RWPE2 (cell line): ENCODE measurements around the gene NEIL3.

ENCODE experiments used
- ATAC-seq: fragments of 200-7000 bp; cut with Tn5 transposase; 3 replicates; pipeline ENCODE4 v1.9.1; 2021; ENCODE audit warnings: low read depth
- DNase-seq: peaks from one replicate; pipeline ENCODE4 v3.0.0-alpha.2; 2020; ENCODE audit warnings: low spot score
- H3K27ac ChIP-seq: fragments of 450-650 bp; 2 replicates; pipeline ENCODE4 v1.5.1; 2017; ENCODE audit warnings: mild to moderate bottlenecking; ENCODE audit not compliant: poor library complexity, severe bottlenecking
- H3K27me3 ChIP-seq: fragments of 250-450 bp; sonication (Bioruptor Pico); 2 replicates; pipeline ENCODE4 v1.5.1; 2021; ENCODE audit warnings: mild to moderate bottlenecking, moderate library complexity; ENCODE audit not compliant: insufficient read depth, poor library complexity, severe bottlenecking
- H3K36me3 ChIP-seq: fragments of 250-450 bp; sonication (Bioruptor Pico); 2 replicates; pipeline ENCODE4 v1.5.1; 2020; ENCODE audit warnings: low read depth, mild to moderate bottlenecking, moderate library complexity
- H3K4me1 ChIP-seq: fragments of 250-450 bp; sonication (Bioruptor Pico); 2 replicates; pipeline ENCODE4 v1.5.1; 2021; ENCODE audit warnings: mild to moderate bottlenecking, moderate library complexity; ENCODE audit not compliant: insufficient read depth, poor library complexity, severe bottlenecking
- H3K4me3 ChIP-seq: fragments of 250-450 bp; sonication (Bioruptor Pico); 2 replicates; pipeline ENCODE4 v1.5.1; 2021; ENCODE audit warnings: mild to moderate bottlenecking, moderate library complexity; ENCODE audit not compliant: severe bottlenecking
- H3K9me3 ChIP-seq: fragments of 250-450 bp; sonication (Bioruptor Pico); 2 replicates; pipeline ENCODE4 v1.5.1; 2021; ENCODE audit warnings: mild to moderate bottlenecking, moderate library complexity; ENCODE audit not compliant: severe bottlenecking
- CTCF ChIP-seq: fragments of 450-650 bp; IDR thresholded peaks from one replicate; pipeline ENCODE4 v1.5.1; 2017; ENCODE audit warnings: mild to moderate bottlenecking, moderate library complexity; ENCODE audit not compliant: poor library complexity, severe bottlenecking

NEIL3 gene

GRCh38 chr4:177288335-177288734 is 21.3 kb upstream of the NEIL3 start:
- H3K27ac ChIP-seq, result no peak overlapping the region
- H3K36me3 ChIP-seq, result no peaks in the 10 kb centered on the region
- no peaks in the 10 kb centered on the region for H3K27me3 ChIP-seq
- DNase-seq, result no peak
- no peak for ATAC-seq
- no peak for TF ChIP-seq CTCF
- H3K4me3 ChIP-seq, result no peak overlapping the region
- no peaks in the 10 kb centered on the region for H3K4me1 ChIP-seq
- H3K9me3 ChIP-seq, result no peaks in the 10 kb centered on the region

GRCh38 chr4:177290780-177291179 is 18.9 kb upstream of the NEIL3 start:
- TF ChIP-seq CTCF, result no peak
- no peak for ATAC-seq
- H3K4me3 ChIP-seq, result no peak overlapping the region

GRCh38 chr4:177292171-177292570 is 17.5 kb upstream of the NEIL3 start:
- ATAC-seq, result no peak
- no peak for DNase-seq
- TF ChIP-seq CTCF, result no peak
- Histone ChIP-seq H3K27me3 (no peaks in the 10 kb centered on the region), H3K4me3 (no peak overlapping the region), H3K27ac (no peak overlapping the region), H3K36me3 (no peaks in the 10 kb centered on the region), H3K4me1 (no peaks in the 10 kb centered on the region), H3K9me3 (no peaks in the 10 kb centered on the region)

More at GRCh38 chr4:177290780-177291179, 18.9 kb upstream of the NEIL3 start:
- Histone ChIP-seq H3K27ac (no peak overlapping the region), H3K36me3 (no peaks in the 10 kb centered on the region), H3K4me1 (no peaks in the 10 kb centered on the region), H3K9me3 (no peaks in the 10 kb centered on the region), H3K27me3 (no peaks in the 10 kb centered on the region)
- DNase-seq, result no peak

- Histone ChIP-seq H3K4me3 (no peak overlapping the region), H3K4me1 (no peaks in the 10 kb centered on the region), H3K9me3 (no peaks in the 10 kb centered on the region), H3K36me3 (no peaks in the 10 kb centered on the region), H3K27ac (no peak overlapping the region), H3K27me3 (no peaks in the 10 kb centered on the region)
- no peak for ATAC-seq
- DNase-seq, result no peak
- no peak for TF ChIP-seq CTCF
These were observed 16.3 kb upstream of the NEIL3 start for GRCh38 chr4:177293208-177294033.

- Histone ChIP-seq H3K27me3 (no peaks in the 10 kb centered on the region), H3K4me1 (no peaks in the 10 kb centered on the region), H3K9me3 (no peaks in the 10 kb centered on the region), H3K4me3 (no peak overlapping the region), H3K27ac (no peak overlapping the region), H3K36me3 (no peaks in the 10 kb centered on the region)
- ATAC-seq (no peak), DNase-seq (no peak)
- no peak for TF ChIP-seq CTCF
These were observed 11.8 kb upstream of the NEIL3 start for GRCh38 chr4:177297785-177298391.
